Left ventricle myocardium inferior (tissue), 1 donor: ENCODE results near the gene PPOX. TPM values are rescaled to one million over a fixed set of nuclear protein-coding genes. Genes with fewer than 3 reads are reported as not detected.
A peak's percentile ranks its signal among the peaks of the same experiment; 100 is the strongest.

Experiments
- DNase-seq: peaks from one replicate; pipeline ENCODE4 v3.0.0-alpha.2; 2020
- H3K27ac ChIP-seq: fragments of 200-600 bp; replicated peaks from 2 replicates; pipeline ENCODE4 v1.8.0; 2021
- H3K27me3 ChIP-seq: fragments of 200-600 bp; 2 replicates; pipeline ENCODE4 v1.8.0; 2021; ENCODE audit warnings: low read depth
- H3K36me3 ChIP-seq: fragments of 200-600 bp; 2 replicates; pipeline ENCODE4 v1.8.0; 2021
- H3K4me1 ChIP-seq: fragments of 200-600 bp; 2 replicates; pipeline ENCODE4 v1.8.0; 2021
- H3K4me3 ChIP-seq: fragments of 200-600 bp; 2 replicates; pipeline ENCODE4 v1.8.0; 2021; ENCODE audit warnings: mild to moderate bottlenecking, moderate library complexity
- H3K9me3 ChIP-seq: fragments of 200-600 bp; replicated peaks from 2 replicates; pipeline ENCODE4 v1.8.0; 2021
- CTCF ChIP-seq: fragments of 200-600 bp; IDR thresholded peaks from 2 replicates; pipeline ENCODE4 v1.8.0; 2021; ENCODE audit warnings: antibody characterized with exemption, mild to moderate bottlenecking, borderline replicate concordance
- intact Hi-C: fragments of 100-400 bp; cut with micrococcal nuclease; formaldehyde crosslinking; loops from one replicate; pipeline ENCODE4 v1.11.0; 2022
- long read RNA-seq: library from polyadenylated mRNA; unstranded; transcript quantifications from one replicate; pipeline ENCODE4 v2.0.0, GENCODE V29; 2021
- total RNA-seq: library from RNA; stranded (reverse); fragmentation: NEBNext Ultra II Directional; extraction: Animal tissue kit (Norgen Biotek cat#: 25700); gene quantifications from one replicate; pipeline ENCODE4 v1.2.1, GENCODE V29; 2021
- donor health status: DM: no; HTN: yes; CAD: no; lungs with severe emphysema.

PPOX gene
- total RNA-seq = 15.2 TPM
- long read RNA-seq, transcript PPOX-202 (13 exons, 1,740 nt) = major isoform, 6 of 16 reads
- long read RNA-seq, partial matches to known transcripts = 0 of 16 reads
- long read RNA-seq, other reads (novel, unspliced or antisense) = 8 of 16 reads

DNA sequence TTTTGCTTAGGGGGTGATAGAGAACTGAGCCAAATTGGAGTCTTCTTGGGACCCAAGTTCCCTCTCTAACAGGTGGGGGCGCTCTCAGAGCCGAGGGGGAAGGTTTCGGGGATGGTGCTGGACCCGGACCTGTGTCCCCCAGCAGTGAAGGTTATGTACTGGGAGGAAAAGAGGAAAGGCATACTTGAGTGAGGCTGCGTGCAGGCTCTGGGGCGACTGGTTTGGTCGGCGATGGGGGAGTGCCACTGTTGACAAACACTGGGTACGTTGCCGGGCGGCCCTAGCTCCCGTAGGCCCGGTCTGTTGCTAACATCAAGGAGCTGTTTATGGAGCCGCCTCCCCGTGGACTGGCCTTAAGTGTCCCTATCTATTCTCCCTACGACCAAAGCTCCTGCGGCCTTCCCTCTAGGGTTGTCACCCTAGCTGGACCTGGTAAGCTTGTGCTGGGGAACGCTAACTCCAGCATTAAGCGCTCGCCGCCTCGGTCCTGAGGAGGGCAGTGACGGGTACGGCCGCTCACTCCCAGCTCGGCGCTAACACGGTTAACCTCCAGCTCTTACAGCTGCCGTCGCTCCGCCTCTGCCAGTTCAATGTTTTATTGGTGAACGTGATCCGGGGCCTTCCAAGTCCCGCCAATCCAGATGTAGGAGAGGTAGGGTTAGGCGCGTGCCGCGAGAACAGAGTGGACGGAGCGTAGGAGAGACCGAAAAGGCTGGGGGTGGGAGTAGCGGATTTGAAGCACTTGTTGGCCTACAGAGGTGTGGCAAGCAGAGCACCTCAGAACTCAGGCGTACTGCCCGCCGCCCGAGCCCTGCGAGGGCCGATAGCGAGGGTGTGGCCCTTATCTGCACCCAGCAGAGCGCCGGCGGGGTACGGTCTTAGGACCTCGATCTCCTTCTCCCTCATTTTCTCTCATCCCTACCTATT is at the start of gene PPOX:
Gene PPOX (plus strand): TSS at position 685 of the 927 bp plus-strand sequence. CDS start 422 bp downstream, outside the sequence.
- Histone ChIP-seq H3K9me3 (no peaks in the 10 kb centered on the region), H3K4me1 (peaks cover 43% of the 10 kb centered on the region)
- intact Hi-C loops = no loop called here

GRCh38 chr1:161117759-161118581 is 48.3 kb upstream of the PPOX start, which contains the start of the genes NIT1 and PFDN2:
TSS of gene NIT1 (plus strand) at chr1:161118105. CDS start at chr1:161118177, 72 bp downstream.
TSS of gene PFDN2 (minus strand) at chr1:161118037. CDS start at chr1:161118026, 11 bp downstream.
- H3K9me3 ChIP-seq = no peaks in the 10 kb centered on the region
- H3K36me3 ChIP-seq = peaks cover 32% of the 10 kb centered on the region
- H3K27ac ChIP-seq = peak within 1 kb of the TSS; percentile 91
- DNase-seq = peak; percentile 90
- H3K27me3 ChIP-seq = no peaks in the 10 kb centered on the region
- peak within 1 kb of the TSS; percentile 87 for H3K4me3 ChIP-seq
- TF ChIP-seq CTCF = no peak
- intact Hi-C loops = no loop called here
- peaks cover 87% of the 10 kb centered on the region for H3K4me1 ChIP-seq

More for the DNA sequence above, at the start of gene PPOX:
- peak; percentile 58 for TF ChIP-seq CTCF
- H3K36me3 ChIP-seq = peaks cover 47% of the 10 kb centered on the region
- H3K27me3 ChIP-seq = no peaks in the 10 kb centered on the region
- DNase-seq = peak; percentile 95
- H3K4me3 ChIP-seq = peak within 1 kb of the TSS; percentile 80
- peak within 1 kb of the TSS; percentile 91 for H3K27ac ChIP-seq

- Histone ChIP-seq H3K27ac (peak overlapping the region; percentile 91), H3K4me1 (peaks cover 74% of the 10 kb centered on the region), H3K27me3 (no peaks in the 10 kb centered on the region), H3K9me3 (no peaks in the 10 kb centered on the region), H3K4me3 (peak overlapping the region; percentile 87), H3K36me3 (peaks cover 45% of the 10 kb centered on the region)
- peak; percentile 32 for TF ChIP-seq CTCF
- intact Hi-C loops = no loop called here
- DNase-seq = peak; percentile 47
These were observed 46.9 kb upstream of the PPOX start for GRCh38 chr1:161119092-161119903.

DNA sequence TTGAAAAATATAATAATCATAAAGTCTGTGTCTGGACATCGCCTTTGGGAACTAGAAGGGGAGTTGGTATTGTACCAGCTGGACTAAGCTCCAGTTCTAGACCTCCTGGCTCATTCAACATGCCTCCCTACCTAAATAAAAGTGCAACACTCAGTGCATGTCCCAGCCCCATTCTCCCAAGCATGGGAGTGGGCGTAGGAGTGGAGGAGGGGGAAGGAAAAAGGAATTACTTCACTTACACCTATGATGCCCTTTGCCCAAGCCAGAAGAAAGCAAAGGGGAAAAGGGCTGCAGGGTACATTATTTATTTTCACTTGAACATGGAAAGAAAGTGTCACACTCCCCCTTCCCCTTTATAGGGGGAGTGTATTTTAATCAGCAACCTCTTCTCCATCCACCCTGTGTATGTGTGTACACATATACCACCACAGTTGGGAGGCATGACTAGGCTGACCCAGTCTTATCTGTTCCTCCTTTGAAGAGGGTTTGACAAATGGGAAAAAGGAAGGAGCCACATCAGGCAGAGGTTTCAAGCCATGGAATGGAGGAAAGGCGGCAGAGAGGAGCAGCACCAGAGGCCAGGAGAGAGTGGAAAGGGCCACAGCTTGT is 45.1 kb upstream of the PPOX start:
- Histone ChIP-seq H3K27me3 (no peaks in the 10 kb centered on the region), H3K36me3 (peaks cover 64% of the 10 kb centered on the region), H3K4me3 (no peak overlapping the region), H3K4me1 (peaks cover 55% of the 10 kb centered on the region), H3K27ac (no peak overlapping the region), H3K9me3 (no peaks in the 10 kb centered on the region)
- TF ChIP-seq CTCF = no peak
- intact Hi-C loops = no loop called here
- DNase-seq = no peak
